Middle frontal gyrus (tissue), 1 donor: ENCODE results near the gene MICB.
"Not testable (repeated sequence)": the region's sequence is repeated elsewhere in the genome, so short reads cannot be mapped to it uniquely, and the experiment has no call there.

Experiments
- DNase-seq: peaks from one replicate; pipeline ENCODE4 v3.0.0-alpha.2; 2015; ENCODE audit warnings: low spot score; ENCODE audit errors: extremely low spot score

Gene MICB

DNA sequence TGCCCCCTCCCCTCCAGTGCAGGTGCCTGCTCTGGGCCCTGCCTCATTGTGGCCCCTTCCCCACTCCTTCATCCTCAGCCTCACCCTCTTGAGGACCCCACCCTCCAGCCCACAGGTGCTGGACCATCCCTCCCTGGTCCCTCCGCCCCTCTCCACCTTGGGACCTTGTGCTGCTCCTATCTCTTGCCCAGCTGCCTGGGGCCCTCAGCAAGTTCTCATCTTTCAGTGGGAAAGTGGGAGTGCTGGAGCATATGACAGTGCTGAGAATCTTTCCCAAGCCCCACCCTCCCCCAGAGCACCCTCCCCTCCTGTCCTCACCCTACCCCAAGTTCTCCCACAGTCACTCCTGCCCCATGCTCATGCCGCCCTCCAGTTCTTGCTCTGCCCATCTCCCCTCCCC is 1.7 kb downstream of the MICB start:
- not testable (repeated sequence) for DNase-seq

DNA sequence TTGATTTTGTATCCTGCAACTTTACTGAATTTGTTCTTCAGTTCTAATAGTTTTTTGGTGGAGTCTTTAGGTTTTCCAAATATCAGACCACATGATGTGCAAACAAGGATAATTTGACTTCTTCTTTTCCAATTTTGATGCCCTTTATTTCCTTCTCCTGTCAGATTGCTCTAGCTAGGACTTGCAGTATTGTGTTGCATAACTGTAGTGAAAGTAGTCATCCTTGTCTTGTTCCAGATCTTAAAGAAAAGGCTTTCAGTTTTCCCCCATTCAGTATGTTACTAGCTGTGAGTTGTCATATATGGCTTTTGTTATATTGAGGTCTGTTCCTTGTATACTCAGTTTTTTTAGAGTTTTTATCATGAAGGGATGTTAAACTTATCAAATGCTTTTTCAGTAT is 4.6 kb downstream of the MICB start:
- no peak for DNase-seq

DNA sequence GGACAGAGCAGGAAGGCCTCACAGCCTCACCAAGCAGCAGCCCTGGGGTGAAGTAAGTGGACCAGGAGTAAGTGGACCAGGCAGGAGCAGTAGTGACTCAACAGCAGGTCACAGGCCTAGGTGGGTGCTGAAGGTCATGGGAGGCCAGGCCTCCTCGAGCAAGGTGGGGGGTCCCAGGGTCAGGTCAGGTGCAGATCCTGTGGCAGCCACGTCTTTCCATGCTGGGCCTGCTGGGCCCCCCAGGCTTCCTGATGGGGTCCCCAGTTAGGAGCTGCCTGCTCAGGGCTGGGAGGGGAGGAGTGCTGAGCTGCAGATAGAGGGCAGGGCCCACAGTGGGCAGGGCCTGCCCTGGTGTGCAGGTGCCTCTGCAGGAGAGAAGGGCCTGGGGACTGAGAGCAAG is 11.1 kb downstream of the MICB start:
- not testable (repeated sequence) for DNase-seq

DNA sequence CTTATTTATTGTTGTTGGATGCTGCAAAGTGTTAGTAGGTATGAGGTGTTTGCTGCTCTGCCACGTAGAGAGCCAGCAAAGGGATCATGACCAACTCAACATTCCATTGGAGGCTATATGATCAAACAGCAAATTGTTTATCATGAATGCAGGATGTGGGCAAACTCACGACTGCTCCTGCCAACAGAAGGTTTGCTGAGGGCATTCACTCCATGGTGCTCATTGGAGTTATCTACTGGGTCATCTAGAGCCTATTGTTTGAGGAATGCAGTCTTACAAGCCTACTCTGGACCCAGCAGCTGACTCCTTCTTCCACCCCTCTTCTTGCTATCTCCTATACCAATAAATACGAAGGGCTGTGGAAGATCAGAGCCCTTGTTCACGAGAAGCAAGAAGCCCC is 12.1 kb downstream of the MICB start:
- DNase-seq = no peak

DNA sequence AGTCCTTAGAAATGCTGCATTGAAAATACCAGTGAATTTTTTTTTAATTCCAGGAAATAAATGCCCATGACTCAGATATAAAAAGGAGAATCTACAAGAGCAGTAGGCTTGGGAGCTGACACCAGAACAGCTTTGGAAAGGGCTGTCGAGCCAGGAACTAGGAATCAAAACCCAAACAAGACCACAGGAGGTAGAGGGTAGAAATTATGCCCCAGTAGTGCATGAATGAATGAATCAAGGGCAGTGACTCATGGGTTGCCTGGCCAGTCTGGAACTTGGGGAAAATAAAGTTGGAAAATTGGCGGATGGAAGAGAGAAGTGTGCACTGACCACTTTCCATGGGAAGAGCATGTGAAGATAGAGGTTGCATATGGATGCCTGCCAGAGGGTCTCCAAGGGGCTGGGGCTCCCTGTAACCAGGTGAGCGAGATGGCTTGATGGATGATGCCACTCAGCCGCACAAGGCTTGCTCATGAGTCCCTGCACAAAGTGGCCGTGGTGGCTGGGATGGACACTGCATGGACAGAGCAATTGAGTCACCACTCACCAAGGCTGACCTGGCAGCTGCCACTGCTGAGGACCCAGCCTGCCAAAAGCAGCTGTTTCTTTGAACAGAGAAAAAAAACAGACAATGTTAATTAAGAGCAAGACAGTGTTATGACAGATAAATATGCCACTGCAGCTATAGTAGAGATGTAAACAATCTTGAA is 15.7 kb downstream of the MICB start:
- no peak for DNase-seq

DNA sequence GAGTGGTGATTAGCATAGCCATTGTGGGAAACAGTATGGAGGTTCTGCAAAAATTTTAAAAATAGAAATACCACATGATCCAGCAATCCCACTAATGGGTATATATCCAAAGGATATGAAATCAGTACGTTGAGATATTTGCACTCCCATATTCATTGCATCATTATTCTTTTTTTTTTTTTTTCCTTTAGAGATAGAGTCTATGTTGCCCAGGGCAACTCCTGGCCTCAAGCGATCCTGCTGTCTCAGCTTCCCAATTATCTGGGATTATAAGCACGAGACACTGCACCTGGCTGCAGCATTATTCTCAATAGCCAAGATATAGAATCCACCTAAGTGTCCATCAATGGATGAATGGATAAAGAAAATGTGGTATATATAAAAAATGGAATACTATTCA is 23.9 kb downstream of the MICB start:
- no peak for DNase-seq

DNA sequence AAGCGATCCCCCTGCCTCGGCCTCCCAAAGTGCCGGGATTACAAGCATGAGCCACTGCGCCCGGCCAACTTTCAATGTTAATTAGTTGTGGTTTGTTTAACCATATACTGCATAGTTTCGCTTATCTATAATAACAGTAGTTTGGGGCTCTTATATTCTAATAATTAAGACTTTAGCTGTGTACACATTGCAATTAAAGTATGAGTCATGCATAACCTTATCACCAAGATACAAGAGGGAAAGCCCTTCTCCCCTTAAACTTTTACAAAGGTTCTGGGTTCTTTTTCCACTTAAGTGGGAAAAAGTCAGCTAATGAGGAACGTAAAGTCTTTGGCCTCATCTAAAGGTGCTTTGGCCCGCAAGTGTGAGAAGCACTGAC is 27.6 kb downstream of the MICB start:
- DNase-seq = no peak

DNA sequence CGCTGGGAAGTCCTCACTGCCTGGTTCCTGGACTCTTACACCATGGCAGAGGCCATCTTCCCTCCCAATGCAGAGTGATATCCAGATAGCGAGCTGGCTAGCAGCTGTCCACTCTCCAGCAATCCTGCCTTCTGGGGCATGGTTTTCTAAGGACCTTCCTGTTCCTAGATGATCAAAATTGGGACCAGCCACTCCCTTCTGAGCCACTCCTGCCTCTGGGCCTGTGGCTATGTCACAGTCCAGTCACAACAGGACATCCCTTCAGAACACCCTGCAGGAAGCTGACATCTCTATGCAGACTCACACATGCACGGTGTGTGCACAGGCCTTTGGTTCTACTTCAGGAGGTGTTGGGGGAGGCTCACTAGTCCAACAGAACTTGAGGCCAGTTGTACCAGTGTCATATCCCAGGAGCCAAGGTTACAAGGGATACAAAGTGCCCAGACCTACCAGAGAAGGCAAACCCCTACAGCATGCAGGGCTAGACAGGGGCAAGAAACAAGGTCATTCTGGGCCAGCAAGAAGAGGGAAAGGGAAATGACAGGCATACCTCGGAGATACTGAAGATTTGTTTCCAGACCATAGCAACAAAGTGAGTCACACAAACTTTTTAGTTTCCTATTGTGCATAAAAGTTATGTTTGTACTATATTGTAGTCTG is 28.1 kb downstream of the MICB start:
- no peak for DNase-seq

DNA sequence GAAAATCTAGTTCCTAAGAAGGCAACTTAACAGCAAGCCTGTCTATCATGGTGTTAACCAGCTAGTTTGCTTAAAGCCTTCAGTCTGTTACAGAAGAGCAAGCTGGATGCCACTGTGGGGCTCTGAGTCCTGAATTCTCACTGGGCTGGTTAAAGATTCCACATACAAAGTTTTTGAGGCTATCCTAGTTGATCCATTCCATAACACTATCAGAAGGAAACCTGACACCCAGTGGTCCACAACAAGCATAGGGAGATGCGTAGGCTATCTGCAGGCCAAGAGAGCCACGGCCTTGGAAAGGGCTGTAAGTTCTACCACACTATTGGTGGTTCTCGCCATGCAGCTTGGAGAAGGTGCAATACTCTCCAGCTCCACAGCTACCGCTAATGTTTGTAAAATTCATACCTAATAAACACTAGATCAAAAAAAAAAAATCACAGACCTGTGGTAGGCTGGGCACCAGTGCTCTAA is 30.4 kb downstream of the MICB start:
- no peak for DNase-seq

DNA sequence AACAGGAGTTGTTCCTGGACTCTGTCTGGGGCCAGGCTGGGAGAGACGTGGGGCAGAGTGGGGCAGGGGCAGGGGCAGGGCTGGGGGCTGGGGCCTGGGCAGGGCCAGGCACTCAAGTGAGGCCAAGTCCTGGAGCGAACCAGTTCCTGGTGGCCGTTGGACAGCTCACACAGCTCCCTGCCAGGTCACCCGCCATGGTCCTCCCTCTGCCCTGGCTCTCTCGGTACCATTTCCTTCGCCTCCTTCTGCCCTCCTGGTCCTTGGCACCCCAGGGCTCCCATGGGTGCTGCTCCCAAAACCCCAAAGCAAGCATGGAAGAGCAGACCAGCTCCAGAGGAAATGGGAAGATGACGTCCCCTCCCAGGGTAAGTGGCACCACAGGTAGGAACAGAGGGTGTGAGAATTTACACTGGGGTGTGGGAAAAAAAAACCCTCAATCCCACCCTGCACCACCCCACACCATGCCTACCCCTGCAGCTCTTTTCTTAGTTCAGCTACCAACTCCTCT is 30.9 kb downstream of the MICB start, which contains the start of gene MCCD1:
MCCD1 (plus strand) TSS at position 142 of the 508 bp plus-strand sequence; CDS start at position 195, 53 bp downstream.
- DNase-seq = no peak

DNA sequence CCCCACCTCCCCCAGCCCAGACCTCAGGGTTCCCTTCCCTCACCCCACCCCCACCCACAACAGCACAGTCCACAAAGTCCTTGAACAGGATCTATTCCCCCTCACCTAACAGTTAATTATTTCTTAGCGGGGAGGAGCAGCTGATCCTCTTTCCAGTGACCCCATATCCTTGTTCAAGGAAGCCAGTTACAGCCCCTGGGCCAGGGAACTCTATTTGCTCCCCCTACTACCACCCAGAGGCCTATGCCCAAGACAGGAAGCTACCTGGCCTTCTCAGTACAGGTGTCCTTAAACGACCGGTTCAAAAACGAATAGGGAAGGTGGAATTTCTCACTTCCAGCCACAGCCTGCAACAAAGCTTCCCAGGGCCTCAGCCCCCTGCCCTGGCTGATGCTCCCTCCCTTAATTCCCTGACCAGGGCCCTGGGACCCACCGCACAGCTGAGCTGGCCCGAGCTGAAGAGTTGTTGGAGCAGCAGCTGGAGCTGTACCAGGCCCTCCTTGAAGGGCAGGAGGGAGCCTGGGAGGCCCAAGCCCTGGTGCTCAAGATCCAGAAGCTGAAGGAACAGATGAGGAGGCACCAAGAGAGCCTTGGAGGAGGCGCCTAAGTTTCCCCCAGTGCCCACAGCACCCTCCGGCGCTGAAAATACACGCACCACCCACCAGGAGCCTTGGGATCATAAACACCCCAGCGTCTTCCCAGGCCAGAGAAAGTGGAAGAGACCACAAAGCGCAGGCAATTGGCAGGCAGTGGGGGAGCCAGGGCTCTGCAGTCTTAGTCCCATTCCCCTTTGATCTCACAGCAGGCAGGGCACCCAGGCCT is 31.6 kb downstream of the MICB start:
- DNase-seq = no peak

DNA sequence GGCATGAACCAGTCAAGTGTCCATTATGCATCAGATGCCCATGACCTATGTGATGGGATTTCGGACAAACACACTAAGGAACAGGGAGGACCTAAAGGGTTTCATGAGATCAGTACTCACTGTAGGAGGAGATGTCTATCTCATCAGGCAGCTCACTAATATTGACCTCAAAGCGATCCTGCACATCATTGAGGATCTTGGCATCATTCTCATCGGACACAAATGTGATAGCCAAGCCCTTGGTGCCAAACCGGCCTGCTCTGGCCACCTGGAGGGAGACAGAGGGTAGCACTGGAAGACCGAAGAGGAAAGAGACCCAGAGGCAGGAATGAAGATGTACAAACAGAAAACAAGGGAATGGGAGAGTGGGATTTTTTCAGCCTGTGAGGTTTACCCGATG is 32.7 kb downstream of the MICB start:
- no peak for DNase-seq

DNA sequence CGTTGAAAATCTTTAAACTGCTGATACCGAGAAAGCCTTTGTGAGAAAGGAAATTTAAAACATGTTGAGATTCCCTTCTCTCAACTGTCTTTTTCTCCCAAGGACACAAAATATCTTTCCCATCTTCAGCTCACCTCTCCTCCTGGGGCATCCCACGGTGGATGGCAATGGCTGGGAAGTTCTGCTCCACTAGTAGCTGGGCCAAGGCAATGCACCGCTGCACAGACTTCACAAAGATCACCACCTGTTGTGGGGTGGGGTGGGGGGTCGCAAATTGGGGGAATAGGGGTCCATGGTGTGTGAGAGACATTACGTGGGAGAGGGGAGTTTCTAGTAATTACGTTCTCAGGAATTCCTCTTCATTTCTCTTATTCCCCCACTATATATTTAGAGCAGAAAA is 33.2 kb downstream of the MICB start:
- DNase-seq = no peak

DNA sequence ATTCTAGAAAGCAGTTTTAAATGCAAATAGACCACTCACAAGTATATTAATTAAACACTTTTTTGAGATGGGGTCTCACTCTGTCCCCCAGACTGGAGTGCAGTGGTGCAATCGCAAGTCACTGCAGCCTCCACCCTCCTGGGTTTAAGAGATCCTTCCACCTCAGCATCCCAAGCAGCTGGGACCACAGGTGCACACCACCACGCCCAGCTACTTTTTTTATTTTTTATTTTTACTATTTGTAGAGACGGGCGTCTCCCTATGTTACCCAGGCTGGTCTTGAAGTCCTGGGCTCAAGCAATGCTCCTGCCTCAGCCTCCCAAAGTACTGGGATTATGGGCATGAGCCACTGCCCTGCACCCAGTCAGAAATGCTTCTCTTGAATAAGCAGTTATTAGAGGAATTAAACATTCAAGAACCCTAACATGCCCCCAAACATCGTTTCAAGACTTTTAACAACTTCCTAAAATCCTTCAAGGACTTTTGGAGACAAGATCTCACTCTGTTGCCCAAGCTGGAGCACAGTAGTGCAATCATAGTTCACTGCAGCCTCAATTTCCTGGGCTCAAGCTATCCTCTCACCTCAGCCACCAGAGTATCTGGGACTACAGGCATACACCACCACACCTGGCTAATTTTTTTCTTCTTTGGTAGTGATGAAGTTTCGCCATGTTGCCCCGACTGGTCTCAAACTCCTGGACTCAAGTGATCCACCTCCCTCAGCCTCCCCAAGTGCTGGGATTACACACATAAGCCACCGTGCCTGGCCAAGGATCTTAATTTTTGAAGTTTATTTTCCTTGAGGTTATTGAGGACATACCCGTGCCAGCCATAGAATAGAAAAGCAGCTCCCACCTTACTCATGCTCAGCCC is 34.1 kb downstream of the MICB start:
- no peak for DNase-seq

DNA sequence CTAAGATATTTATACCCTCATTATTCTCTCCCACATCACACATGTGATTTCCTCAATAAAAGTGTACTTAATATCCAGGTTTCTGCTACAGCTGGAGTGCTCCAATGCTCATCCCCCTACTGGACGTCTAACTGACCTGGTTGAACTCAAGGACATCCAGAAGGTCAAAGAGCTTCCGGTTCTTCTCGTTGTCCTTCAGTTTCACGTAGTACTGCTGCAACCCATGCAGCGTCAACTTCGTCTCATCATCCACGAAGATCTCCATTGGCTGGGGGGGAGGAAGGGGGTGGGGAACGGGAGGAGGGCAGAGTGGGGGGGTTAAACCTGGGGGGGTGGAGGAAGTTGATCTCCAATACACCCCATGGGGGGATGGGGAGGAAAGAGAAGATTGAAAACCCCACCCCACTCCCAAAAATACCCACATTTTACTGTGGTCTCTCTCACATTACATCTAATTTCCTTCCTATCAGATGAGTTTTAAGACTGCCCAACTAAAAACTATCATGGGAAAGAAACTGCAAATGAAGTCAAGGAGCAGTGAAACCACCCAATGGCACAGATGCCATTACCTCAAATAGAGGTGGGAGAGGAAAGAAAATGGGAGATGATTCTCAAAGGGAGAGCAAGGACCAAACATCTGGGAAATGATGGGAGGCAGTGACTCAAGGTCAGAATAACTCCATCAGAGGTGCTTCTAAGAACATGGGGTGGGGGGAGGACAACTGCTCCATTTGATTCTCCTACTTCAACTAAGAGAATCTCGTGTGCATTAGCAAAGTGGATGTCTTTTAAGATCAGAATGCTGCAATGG is 34.9 kb downstream of the MICB start:
- DNase-seq = no peak

DNA sequence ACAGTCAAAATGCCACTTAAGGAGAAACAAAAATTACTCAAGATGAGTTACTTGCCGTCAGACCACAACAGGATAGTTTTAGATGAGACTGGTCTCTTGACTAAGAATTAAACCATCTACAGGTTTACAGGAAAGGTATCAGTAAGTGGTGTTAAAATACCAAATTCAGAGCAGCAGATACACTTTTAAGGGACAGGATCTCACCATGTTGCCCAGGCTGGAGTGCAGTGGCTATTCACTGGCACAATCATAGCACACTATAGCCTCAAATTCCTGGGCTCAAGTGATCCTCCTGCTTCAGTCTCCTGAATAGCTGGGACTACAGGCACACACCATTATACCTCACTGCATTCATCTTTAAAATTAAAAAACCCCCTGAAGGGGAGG is 35.5 kb downstream of the MICB start:
- DNase-seq = no peak

DNA sequence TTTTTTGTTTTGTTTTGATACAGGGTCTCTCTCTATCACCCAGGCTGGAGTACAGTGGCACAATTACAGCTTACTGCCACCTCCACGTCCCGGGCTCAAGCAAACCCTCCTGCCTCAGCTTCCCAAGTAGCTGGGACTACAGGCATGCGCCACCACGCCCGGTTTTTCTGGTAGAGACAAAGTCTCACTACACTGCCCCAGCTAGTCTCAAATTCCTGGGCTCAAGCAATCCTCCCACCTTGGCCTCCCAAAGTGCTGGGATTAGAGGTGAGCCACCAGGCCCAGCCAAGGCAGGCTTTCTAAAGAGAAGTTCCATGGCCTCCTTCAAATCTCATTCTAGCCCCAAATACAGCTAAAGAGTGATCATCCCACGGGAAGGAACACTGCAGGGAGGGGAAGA is 36.1 kb downstream of the MICB start:
- no peak for DNase-seq

DNA sequence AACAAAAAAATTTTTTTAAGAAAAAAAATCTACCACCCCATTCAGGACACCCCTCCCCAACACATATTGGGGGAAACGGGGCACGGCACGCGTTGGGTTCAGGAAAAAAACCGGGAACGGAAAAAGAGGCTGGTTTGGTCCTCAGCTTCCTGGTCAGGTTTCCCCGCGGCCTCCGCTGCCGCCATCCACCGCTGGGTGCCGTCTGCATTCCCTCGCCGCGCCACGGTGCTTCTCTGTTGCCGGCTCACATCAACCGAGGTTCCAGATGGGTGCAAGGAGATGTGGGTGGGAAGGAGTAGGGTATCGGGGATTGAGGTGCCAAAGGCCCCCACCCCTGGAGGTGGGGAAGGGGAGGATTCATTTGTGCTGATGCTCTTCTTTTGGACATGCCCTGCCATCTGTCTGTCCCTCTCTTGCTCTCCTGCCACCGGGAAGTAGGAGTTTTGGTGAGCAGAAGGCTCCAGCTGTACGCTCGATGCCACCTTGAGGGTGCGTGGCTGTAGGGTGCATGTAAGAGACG is 36.6 kb downstream of the MICB start:
- no peak for DNase-seq

DNA sequence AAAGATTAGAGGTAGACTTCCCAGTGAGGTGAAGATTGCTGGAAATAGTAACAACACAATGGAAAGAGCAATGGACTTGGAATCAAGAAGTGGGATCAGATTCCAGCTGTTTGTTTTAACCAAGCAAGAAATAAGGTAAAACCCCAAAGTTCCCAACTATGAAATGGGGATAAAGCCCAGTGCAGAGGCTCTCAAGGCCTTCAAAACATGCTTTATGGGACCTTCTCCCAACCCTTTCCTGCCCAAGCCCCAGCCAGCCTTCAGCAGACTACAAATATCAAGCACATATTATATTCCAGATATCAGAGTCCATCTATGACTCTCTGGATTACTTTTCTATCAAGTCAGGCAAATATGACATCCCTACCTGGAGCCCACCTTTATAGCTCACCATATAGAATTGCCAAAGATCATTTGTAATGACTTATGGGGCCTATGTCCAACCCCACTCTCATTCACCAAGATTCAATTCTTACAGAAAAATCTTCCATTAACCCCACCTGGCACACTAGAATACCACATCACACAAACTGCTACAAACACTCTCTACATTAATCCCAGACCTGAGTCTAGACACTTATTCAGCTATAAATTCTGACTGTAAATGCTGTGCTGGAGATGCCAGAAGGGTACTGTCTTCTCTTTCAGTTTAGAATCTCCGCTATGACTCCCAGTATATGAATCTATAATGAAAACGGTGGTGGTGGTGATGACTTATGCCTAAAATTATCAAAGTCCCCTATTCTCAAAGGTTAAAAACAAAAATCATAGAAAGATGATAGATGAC is 37.8 kb downstream of the MICB start:
- no peak for DNase-seq
